T-helper 17 cell (primary cell): ENCODE results near the gene S100B. TPM values are rescaled to one million over a fixed set of nuclear protein-coding genes. Genes with fewer than 3 reads are reported as not detected.

Experiments used
- ATAC-seq: fragments of 150-1000 bp; cut with Tn5 transposase; 2 replicates; pipeline ENCODE4 v1.10.0; 2021; ENCODE audit warnings: mild to moderate bottlenecking, moderate library complexity
- DNase-seq, 3 donors: peaks; one replicate each; pipeline versions ENCODE4 v3.0.0 to v3.0.0-alpha.2; 2020 to 2021
- H3K9me3 ChIP-seq: one replicate; pipeline ENCODE4 v1.7.0; 2013; ENCODE audit warnings: low read length, mild to moderate bottlenecking; ENCODE audit not compliant: control insufficient read depth, poor library complexity, severe bottlenecking
- H3K27ac Mint-ChIP-seq: one replicate; pipeline ENCODE4 v1.8.0; 2022; ENCODE audit warnings: mild to moderate bottlenecking, moderate library complexity, mixed read lengths
- H3K27me3 Mint-ChIP-seq: one replicate; pipeline ENCODE4 v1.8.0; 2022; ENCODE audit warnings: mixed read lengths
- H3K36me3 Mint-ChIP-seq: one replicate; pipeline ENCODE4 v1.8.0; 2022; ENCODE audit warnings: low read depth, mixed read lengths
- H3K4me1 Mint-ChIP-seq: one replicate; pipeline ENCODE4 v1.8.0; 2022; ENCODE audit warnings: mild to moderate bottlenecking, mixed read lengths
- H3K4me3 Mint-ChIP-seq: one replicate; pipeline ENCODE4 v1.8.0; 2022; ENCODE audit warnings: mild to moderate bottlenecking, moderate library complexity, mixed read lengths
- total RNA-seq, 4 donors: library from RNA in 2 of 4; stranded (reverse) in 2 of 4; gene quantifications; one replicate each; pipeline ENCODE4 v1.2.3 and lab custom pipeline; 2022 to 2026

S100B gene
- not detected for total RNA-seq
- total RNA-seq (lab: John Stamatoyannopoulos, UW) = 0 reads per million in 2 donors

GRCh38 chr21:46604975-46605766 is at the start of gene S100B:
Gene S100B, minus strand, starts transcription at chr21:46605082. Its CDS starts 2,667 bp downstream, at chr21:46602415.
- Mint-ChIP-seq H3K27ac (peak within 1 kb of the TSS; percentile 76), H3K4me3 (peak within 1 kb of the TSS; percentile 72), H3K36me3 (no peaks in the 10 kb centered on the region), H3K4me1 (peaks cover 21% of the 10 kb centered on the region), H3K27me3 (no peaks in the 10 kb centered on the region)
- no peaks in the 10 kb centered on the region for H3K9me3 ChIP-seq
- no peak for ATAC-seq
- no peak for DNase-seq

GRCh38 chr21:46651121-46651520 is 46.2 kb upstream of the S100B start:
- Mint-ChIP-seq H3K27me3 (no peaks in the 10 kb centered on the region), H3K36me3 (peaks cover 20% of the 10 kb centered on the region), H3K4me1 (peaks cover 11% of the 10 kb centered on the region), H3K27ac (no peak overlapping the region), H3K4me3 (no peak overlapping the region)
- no peak for ATAC-seq
- H3K9me3 ChIP-seq = no peaks in the 10 kb centered on the region
- DNase-seq = no peak

GRCh38 chr21:46650476-46651098 is 45.7 kb upstream of the S100B start:
- DNase-seq (no peak), ATAC-seq (no peak)
- peaks cover 12% of the 10 kb centered on the region for H3K4me1 Mint-ChIP-seq
- H3K27ac Mint-ChIP-seq = no peak overlapping the region
- no peaks in the 10 kb centered on the region for H3K27me3 Mint-ChIP-seq
- peaks cover 20% of the 10 kb centered on the region for H3K36me3 Mint-ChIP-seq
- H3K9me3 ChIP-seq = no peaks in the 10 kb centered on the region
- H3K4me3 Mint-ChIP-seq = no peak overlapping the region

GRCh38 chr21:46649356-46649755 is 44.5 kb upstream of the S100B start:
- no peak overlapping the region for H3K27ac Mint-ChIP-seq
- H3K9me3 ChIP-seq = no peaks in the 10 kb centered on the region
- no peak for DNase-seq
- H3K36me3 Mint-ChIP-seq = peaks cover 20% of the 10 kb centered on the region
- H3K27me3 Mint-ChIP-seq = no peaks in the 10 kb centered on the region
- no peak overlapping the region for H3K4me3 Mint-ChIP-seq
- ATAC-seq = no peak
- peaks cover 12% of the 10 kb centered on the region for H3K4me1 Mint-ChIP-seq

DNA sequence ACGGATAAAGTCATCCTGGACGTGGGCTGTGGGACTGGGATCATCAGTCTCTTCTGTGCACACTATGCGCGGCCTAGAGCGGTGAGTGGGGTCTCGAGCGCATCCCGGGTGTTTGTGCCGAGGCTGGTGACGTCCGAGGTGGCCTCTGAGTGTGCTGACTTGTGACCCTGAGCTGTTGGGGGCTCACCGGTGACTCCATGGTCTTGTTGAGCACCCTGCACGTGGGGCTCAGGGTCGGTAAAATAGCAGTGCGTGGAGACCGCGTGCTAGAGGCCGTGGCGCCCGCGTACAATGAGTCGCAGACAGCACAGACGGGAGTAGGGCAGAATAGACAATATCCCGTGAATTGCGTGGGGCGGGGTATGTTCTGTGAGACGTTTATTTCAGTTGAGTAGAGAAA is 43.7 kb upstream of the S100B start:
- H3K36me3 Mint-ChIP-seq = peaks cover 16% of the 10 kb centered on the region
- DNase-seq = no peak
- peaks cover 12% of the 10 kb centered on the region for H3K4me1 Mint-ChIP-seq
- no peak overlapping the region for H3K4me3 Mint-ChIP-seq
- H3K9me3 ChIP-seq = no peaks in the 10 kb centered on the region
- H3K27ac Mint-ChIP-seq = no peak overlapping the region
- H3K27me3 Mint-ChIP-seq = no peaks in the 10 kb centered on the region
- no peak for ATAC-seq

GRCh38 chr21:46646541-46647154 is 41.8 kb upstream of the S100B start:
- H3K4me1 Mint-ChIP-seq = peaks cover 16% of the 10 kb centered on the region
- H3K27me3 Mint-ChIP-seq = no peaks in the 10 kb centered on the region
- H3K27ac Mint-ChIP-seq = peak overlapping the region; percentile 39
- no peak overlapping the region for H3K4me3 Mint-ChIP-seq
- peaks cover 8% of the 10 kb centered on the region for H3K36me3 Mint-ChIP-seq
- H3K9me3 ChIP-seq = no peaks in the 10 kb centered on the region
- no peak for ATAC-seq
- DNase-seq = no peak

DNA sequence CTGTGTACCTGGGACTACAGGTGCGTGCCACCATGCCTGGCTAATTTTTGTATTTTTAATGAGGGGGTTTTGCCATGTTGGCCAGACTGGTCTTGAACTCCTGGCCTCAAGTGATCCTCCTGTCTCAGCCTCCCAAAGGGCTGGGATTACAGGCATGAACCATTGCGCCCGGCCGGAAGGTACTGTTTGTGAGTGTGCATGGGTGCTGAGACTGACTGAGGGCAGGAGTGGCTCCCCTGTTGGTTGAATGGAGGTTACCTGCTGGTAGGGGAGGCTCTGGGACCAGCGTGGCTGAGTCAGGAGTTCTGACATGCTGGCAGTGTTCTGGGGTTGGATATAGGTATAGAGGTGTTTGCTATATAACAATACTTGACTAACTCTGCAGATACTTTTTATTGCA is 41.0 kb upstream of the S100B start:
- Mint-ChIP-seq H3K27me3 (no peaks in the 10 kb centered on the region), H3K4me1 (peaks cover 18% of the 10 kb centered on the region), H3K27ac (no peak overlapping the region)

GRCh38 chr21:46643379-46644177 is 38.7 kb upstream of the S100B start:
- peaks cover 15% of the 10 kb centered on the region for H3K36me3 Mint-ChIP-seq
- H3K4me1 Mint-ChIP-seq = peaks cover 26% of the 10 kb centered on the region
- no peak for DNase-seq
- no peaks in the 10 kb centered on the region for H3K9me3 ChIP-seq
- H3K27me3 Mint-ChIP-seq = no peaks in the 10 kb centered on the region
- H3K27ac Mint-ChIP-seq = no peak overlapping the region
- no peak for ATAC-seq
- H3K4me3 Mint-ChIP-seq = no peak overlapping the region

More for the DNA sequence above, 41.0 kb upstream of the S100B start:
- ATAC-seq (no peak), DNase-seq (no peak)
- no peak overlapping the region for H3K4me3 Mint-ChIP-seq
- peaks cover 10% of the 10 kb centered on the region for H3K36me3 Mint-ChIP-seq
- H3K9me3 ChIP-seq = no peaks in the 10 kb centered on the region

- DNase-seq (no peak), ATAC-seq (no peak)
- H3K9me3 ChIP-seq = no peaks in the 10 kb centered on the region
- peaks cover 38% of the 10 kb centered on the region for H3K4me1 Mint-ChIP-seq
- no peak overlapping the region for H3K4me3 Mint-ChIP-seq
- peaks cover 14% of the 10 kb centered on the region for H3K36me3 Mint-ChIP-seq
- no peaks in the 10 kb centered on the region for H3K27me3 Mint-ChIP-seq
- H3K27ac Mint-ChIP-seq = no peak overlapping the region
Observed at GRCh38 chr21:46641656-46642055, 36.8 kb upstream of the S100B start.

- Mint-ChIP-seq H3K36me3 (peaks cover 9% of the 10 kb centered on the region), H3K27me3 (no peaks in the 10 kb centered on the region), H3K4me3 (peak overlapping the region; percentile 77), H3K4me1 (peaks cover 42% of the 10 kb centered on the region), H3K27ac (peak overlapping the region; percentile 80)
- ATAC-seq = no peak
- H3K9me3 ChIP-seq = no peaks in the 10 kb centered on the region
- no peak for DNase-seq
Observed at GRCh38 chr21:46639489-46640386, 34.9 kb upstream of the S100B start.

GRCh38 chr21:46637952-46638746 is 33.3 kb upstream of the S100B start:
- Mint-ChIP-seq H3K4me1 (peaks cover 46% of the 10 kb centered on the region), H3K27ac (peak overlapping the region; percentile 80), H3K4me3 (peak overlapping the region; percentile 69), H3K27me3 (no peaks in the 10 kb centered on the region), H3K36me3 (peaks cover 9% of the 10 kb centered on the region)
- DNase-seq = no peak
- ATAC-seq = no peak
- H3K9me3 ChIP-seq = no peaks in the 10 kb centered on the region
